Measurements from ENCODE around the gene CTSH. TPM values are rescaled to one million over a fixed set of nuclear protein-coding genes. Genes with fewer than 3 reads are reported as not detected.

CTSH gene
- total RNA-seq, 2 donors from 2014 or later: 109 to 116 TPM

- no peak for ATAC-seq
- H3K4me3 Mint-ChIP-seq: no peak overlapping the region
Observed at GRCh38 chr15:78984041-78984440, 39.2 kb upstream of the CTSH start.

DNA sequence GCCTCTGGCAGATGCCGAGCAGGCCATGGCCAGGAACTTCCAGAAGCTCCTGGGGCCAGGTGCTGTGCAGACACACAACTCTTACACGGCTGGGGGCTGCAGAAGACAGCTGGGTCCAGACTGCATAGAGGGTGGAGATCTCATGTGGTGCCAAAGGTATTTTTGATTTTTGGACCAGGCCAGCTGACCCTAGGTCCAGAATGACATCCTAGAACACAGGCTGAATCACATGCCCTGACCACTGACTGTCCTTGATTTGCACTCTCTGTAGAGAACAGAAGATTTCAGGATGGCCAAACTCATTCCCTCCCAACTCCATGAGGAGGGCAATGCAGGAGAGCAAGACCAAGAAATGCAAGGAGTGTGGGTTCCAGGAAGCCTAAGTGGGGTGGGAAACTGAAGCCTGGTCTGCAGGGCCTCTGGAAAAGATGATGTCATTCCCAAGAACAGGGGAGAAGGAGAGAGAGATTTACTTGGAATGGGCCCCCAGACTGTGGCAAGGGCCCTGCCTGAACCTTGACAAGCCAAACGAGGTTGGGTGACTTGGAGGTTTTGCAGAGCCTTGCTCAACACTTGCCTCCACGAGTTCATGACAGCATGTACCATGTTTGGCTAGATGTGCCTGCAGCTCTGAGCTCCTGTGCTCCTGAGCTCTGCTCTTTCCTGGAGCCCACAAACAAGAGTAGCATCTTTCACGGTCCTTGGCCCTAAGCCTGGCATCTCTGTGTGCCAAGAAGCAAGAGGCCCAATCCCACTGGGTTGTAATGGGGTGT is 38.5 kb upstream of the CTSH start:
- no peak overlapping the region for H3K4me3 Mint-ChIP-seq
- H3K27ac Mint-ChIP-seq: no peak overlapping the region
- peaks cover 4% of the 10 kb centered on the region for H3K27me3 Mint-ChIP-seq

More at GRCh38 chr15:78984041-78984440, 39.2 kb upstream of the CTSH start:
- H3K9me3 ChIP-seq (ENCODE audit: control insufficient read depth, low read length, poor library complexity, severe bottlenecking): no peaks in the 10 kb centered on the region
- H3K27me3 Mint-ChIP-seq: peaks cover 4% of the 10 kb centered on the region
- H3K36me3 Mint-ChIP-seq (ENCODE audit: low read depth): peaks cover 3% of the 10 kb centered on the region
- no peak overlapping the region for H3K27ac Mint-ChIP-seq
- no peak for DNase-seq
- H3K4me1 Mint-ChIP-seq: peaks cover 9% of the 10 kb centered on the region

GRCh38 chr15:78982736-78983135 is 37.9 kb upstream of the CTSH start:
- H3K27me3 Mint-ChIP-seq: peaks cover 4% of the 10 kb centered on the region
- no peaks in the 10 kb centered on the region for H3K9me3 ChIP-seq (ENCODE audit: control insufficient read depth, low read length, poor library complexity, severe bottlenecking)
- H3K36me3 Mint-ChIP-seq (ENCODE audit: low read depth): peaks cover 3% of the 10 kb centered on the region
- peaks cover 13% of the 10 kb centered on the region for H3K4me1 Mint-ChIP-seq
- DNase-seq (no peak), ATAC-seq (no peak)
- no peak overlapping the region for H3K4me3 Mint-ChIP-seq
- H3K27ac Mint-ChIP-seq: no peak overlapping the region

More for the DNA sequence above, 38.5 kb upstream of the CTSH start:
- no peak for ATAC-seq
- Mint-ChIP-seq H3K4me1 (peaks cover 12% of the 10 kb centered on the region), H3K36me3 (ENCODE audit: low read depth) (peaks cover 3% of the 10 kb centered on the region)
- DNase-seq: no peak
- H3K9me3 ChIP-seq (ENCODE audit: control insufficient read depth, low read length, poor library complexity, severe bottlenecking): no peaks in the 10 kb centered on the region

- H3K4me1 Mint-ChIP-seq: peaks cover 20% of the 10 kb centered on the region
- H3K27ac Mint-ChIP-seq: no peak overlapping the region
- no peaks in the 10 kb centered on the region for H3K9me3 ChIP-seq (ENCODE audit: control insufficient read depth, low read length, poor library complexity, severe bottlenecking)
- ATAC-seq: no peak
- peaks cover 3% of the 10 kb centered on the region for H3K36me3 Mint-ChIP-seq (ENCODE audit: low read depth)
- DNase-seq: no peak
- H3K27me3 Mint-ChIP-seq: peaks cover 4% of the 10 kb centered on the region
- no peak overlapping the region for H3K4me3 Mint-ChIP-seq
Observed at GRCh38 chr15:78981532-78982313, 36.9 kb upstream of the CTSH start.

DNA sequence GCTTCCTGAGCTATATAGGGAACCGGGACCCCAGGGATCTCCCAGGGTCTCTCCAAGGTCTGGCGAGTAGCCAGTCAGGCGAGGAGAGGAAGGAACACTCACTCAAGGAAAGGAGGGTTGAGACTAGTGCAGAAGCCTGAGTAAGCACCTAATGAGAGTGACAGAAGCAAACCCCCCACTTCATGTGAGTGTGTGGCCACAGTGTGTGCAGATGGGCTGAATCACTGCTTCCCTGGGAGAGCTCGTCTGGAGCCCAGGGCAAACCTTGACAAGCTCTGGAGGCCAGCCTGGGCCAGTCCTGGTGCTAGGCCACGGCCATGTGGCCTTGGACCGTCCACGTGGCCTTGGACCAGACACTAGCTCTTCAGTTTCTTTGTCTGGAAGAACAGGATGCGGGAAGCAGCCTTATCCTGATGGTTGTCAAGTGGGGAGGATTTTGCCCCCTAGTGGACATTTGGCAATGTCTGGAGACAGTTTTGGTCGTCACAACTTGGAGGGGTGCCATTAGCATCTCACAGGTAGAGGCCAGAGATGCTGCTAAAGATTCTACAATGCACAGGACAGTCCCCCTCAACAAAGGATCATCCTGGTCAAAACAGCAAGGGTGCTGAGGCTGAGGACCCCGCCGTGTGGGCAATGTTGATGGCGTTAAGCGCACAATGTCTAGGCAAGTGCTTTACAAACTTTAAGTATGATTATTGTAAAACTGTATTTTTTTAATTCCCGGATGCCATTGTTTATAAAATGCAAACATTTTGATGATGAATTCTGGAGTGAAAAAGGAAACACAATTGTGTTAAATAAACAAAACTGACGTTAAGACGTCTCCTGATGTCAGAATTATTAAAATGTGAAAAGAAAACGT is 34.8 kb upstream of the CTSH start:
- DNase-seq (peak in 1 of 3 donors; percentile 26), ATAC-seq (peak; percentile 39)
- H3K36me3 Mint-ChIP-seq (ENCODE audit: low read depth): peaks cover 3% of the 10 kb centered on the region
- H3K4me3 Mint-ChIP-seq: no peak overlapping the region
- H3K4me1 Mint-ChIP-seq: peaks cover 18% of the 10 kb centered on the region
- H3K27me3 Mint-ChIP-seq: peaks cover 4% of the 10 kb centered on the region
- no peak overlapping the region for H3K27ac Mint-ChIP-seq
- H3K9me3 ChIP-seq (ENCODE audit: control insufficient read depth, low read length, poor library complexity, severe bottlenecking): no peaks in the 10 kb centered on the region

DNA sequence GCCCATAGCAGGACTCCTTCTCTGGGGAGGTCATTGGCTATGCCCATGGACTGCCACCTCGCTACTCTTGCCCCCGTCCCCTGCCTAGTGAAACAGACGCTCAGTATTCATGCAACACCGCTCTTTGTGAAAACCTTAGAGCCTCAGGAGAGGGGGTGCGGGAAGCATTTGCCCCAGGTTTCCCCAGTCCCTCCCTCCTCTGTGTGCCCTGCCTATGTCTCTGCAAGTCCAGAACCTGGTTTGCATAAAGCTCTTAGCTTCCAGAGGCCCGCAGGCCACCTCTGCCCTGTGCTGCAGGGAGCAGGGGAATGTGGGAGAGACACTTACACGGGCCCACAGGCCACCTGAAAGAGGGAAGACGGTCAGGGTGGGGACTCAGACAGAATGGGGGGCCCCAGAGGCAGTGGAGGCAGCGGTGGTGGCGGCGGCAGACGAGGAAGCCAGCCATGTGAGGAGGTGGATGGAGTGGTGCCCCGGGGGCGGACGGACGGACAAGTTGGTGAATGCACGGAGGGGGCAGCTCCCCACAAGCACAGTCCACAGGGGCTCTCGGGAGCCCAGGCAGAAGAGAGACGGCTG is 33.8 kb upstream of the CTSH start:
- Mint-ChIP-seq H3K27me3 (peaks cover 4% of the 10 kb centered on the region), H3K4me3 (peak overlapping the region; percentile 28), H3K27ac (peak overlapping the region; percentile 92), H3K4me1 (peaks cover 20% of the 10 kb centered on the region), H3K36me3 (ENCODE audit: low read depth) (peaks cover under 1% of the 10 kb centered on the region)
- no peak for ATAC-seq
- no peak for DNase-seq
- H3K9me3 ChIP-seq (ENCODE audit: control insufficient read depth, low read length, poor library complexity, severe bottlenecking): no peaks in the 10 kb centered on the region

DNA sequence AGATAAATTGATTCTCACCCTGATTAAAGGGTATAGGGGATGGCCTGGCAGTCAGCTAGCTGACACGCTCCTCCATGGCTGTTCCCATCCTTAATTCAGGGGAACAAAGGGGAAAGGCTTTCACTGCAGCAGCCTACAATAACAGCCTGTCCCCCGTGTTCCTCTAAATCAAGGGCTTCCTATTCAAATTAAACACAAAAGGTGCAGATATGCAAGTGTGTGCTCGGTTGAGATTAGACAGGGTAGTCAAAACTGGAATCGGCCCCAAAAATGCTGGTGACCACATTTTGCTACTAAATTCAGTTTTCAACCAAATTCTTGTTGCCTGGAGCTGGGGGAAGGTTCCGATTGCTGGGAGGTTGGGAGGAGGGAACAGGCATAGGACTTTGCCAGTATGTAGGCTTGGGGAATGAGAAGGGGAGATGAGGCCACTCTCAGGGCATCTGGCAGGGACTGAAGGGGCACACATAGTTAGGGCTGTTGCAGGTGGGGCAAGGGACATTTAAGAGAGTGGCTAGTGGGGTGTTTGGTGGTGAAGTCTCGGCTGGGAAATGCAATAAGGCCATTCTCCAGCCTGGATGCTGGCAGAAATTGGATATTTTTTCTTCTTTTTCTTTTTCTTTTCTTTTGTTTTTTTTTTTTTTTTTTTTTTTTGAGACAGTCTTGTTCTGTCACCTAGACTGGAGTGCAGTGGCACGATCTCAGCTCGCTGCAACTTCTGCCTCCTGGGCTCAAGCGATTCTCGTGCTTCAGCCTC is 32.9 kb upstream of the CTSH start:
- no peak overlapping the region for H3K4me3 Mint-ChIP-seq
- peak overlapping the region; percentile 92 for H3K27ac Mint-ChIP-seq

GRCh38 chr15:78977091-78977571 is 32.3 kb upstream of the CTSH start:
- peak; percentile 82 for ATAC-seq

More for the DNA sequence above, 32.9 kb upstream of the CTSH start:
- Mint-ChIP-seq H3K27me3 (peaks cover 4% of the 10 kb centered on the region), H3K36me3 (ENCODE audit: low read depth) (no peaks in the 10 kb centered on the region), H3K4me1 (peaks cover 21% of the 10 kb centered on the region)
- DNase-seq (no peak), ATAC-seq (peak; percentile 34)
- H3K9me3 ChIP-seq (ENCODE audit: control insufficient read depth, low read length, poor library complexity, severe bottlenecking): no peaks in the 10 kb centered on the region

DNA sequence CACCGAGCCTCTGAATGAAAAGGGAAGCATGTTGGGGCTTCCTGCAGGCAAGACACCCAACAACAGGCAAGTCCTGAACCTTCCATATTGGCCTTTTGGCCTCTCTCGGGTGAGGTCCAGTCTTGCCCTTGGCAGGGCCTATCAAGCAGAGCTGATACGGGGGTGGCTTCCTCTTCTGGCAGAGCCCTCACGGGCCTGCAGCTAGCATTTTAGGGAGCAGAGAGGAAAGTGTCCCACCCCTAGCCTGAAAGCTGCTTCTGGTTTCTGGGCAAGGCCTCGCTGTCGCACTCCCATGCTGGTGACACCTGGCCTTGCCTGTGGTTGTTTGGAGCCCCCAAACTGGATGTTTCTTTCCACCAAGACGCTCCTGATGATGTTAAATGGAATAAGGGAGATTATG is 31.8 kb upstream of the CTSH start:
- Mint-ChIP-seq H3K27me3 (no peaks in the 10 kb centered on the region), H3K36me3 (ENCODE audit: low read depth) (no peaks in the 10 kb centered on the region), H3K4me1 (peaks cover 21% of the 10 kb centered on the region), H3K4me3 (no peak overlapping the region), H3K27ac (peak overlapping the region; percentile 92)
- no peaks in the 10 kb centered on the region for H3K9me3 ChIP-seq (ENCODE audit: control insufficient read depth, low read length, poor library complexity, severe bottlenecking)
- DNase-seq (no peak), ATAC-seq (no peak)

More at GRCh38 chr15:78977091-78977571, 32.3 kb upstream of the CTSH start:
- Mint-ChIP-seq H3K4me1 (peaks cover 21% of the 10 kb centered on the region), H3K4me3 (no peak overlapping the region), H3K27ac (peak overlapping the region; percentile 92), H3K36me3 (ENCODE audit: low read depth) (no peaks in the 10 kb centered on the region), H3K27me3 (no peaks in the 10 kb centered on the region)
- no peak for DNase-seq
- no peaks in the 10 kb centered on the region for H3K9me3 ChIP-seq (ENCODE audit: control insufficient read depth, low read length, poor library complexity, severe bottlenecking)

DNA sequence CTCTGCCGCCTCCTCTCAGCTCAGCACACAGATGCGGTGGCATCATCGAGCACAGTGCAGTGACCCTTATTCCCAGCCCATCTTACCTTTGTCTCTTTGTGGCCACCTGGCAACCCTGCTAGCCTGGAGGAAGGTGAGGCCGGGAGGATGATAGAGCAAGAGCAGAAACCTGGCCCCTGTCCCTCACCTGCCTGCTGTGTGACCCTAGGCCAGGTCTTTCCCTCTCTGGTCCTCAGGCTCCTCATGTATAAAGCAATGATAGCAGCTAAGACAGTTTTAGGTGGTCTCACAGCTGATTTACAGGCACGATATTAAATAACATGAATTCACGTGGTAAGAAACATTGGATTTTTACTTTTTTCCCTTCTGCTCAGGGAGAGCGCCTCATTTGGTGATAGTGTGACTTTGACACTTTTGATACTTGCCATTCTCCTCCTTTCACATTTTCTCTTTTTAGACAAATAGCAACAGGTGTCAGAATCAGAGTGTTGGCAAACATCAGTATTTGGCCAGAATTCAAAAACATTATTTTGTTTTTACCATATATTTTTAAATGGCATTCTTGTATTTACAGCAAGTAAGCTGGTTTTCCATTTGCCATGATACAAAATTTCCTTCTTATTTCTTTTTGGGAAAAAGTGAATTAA is 29.5 kb upstream of the CTSH start:
- peaks cover 4% of the 10 kb centered on the region for H3K27me3 Mint-ChIP-seq
- ATAC-seq: no peak
- peak overlapping the region; percentile 39 for H3K27ac Mint-ChIP-seq

GRCh38 chr15:78969687-78970349 is 25.0 kb upstream of the CTSH start:
- Mint-ChIP-seq H3K27ac (no peak overlapping the region), H3K4me1 (peaks cover 5% of the 10 kb centered on the region), H3K4me3 (no peak overlapping the region), H3K36me3 (ENCODE audit: low read depth) (no peaks in the 10 kb centered on the region), H3K27me3 (peaks cover 8% of the 10 kb centered on the region)
- H3K9me3 ChIP-seq (ENCODE audit: control insufficient read depth, low read length, poor library complexity, severe bottlenecking): no peaks in the 10 kb centered on the region
- DNase-seq (no peak), ATAC-seq (no peak)

More for the DNA sequence above, 29.5 kb upstream of the CTSH start:
- DNase-seq: no peak
- no peak overlapping the region for H3K4me3 Mint-ChIP-seq
- H3K9me3 ChIP-seq (ENCODE audit: control insufficient read depth, low read length, poor library complexity, severe bottlenecking): no peaks in the 10 kb centered on the region
- H3K4me1 Mint-ChIP-seq: peaks cover 23% of the 10 kb centered on the region
- no peaks in the 10 kb centered on the region for H3K36me3 Mint-ChIP-seq (ENCODE audit: low read depth)

Measured in T-helper 17 cell (primary cell).